GM08714 (cell line): ENCODE data around the gene OCA2.

Source experiments
- H3K4me3 ChIP-seq: fragments of 200-500 bp; sonication (Bioruptor generic); 2 replicates; pipeline ENCODE4 v1.5.1; 2014; ENCODE audit warnings: mild to moderate bottlenecking, low read length, inconsistent platforms
- ZNF274 ChIP-seq: IDR thresholded peaks from 2 replicates; pipeline ENCODE4 v1.6.1; 2012; ENCODE audit warnings: mild to moderate bottlenecking, low read depth, low read length

Gene OCA2

GRCh38 chr15:28043691-28044091, 55.4 kb downstream of the OCA2 start:
- H3K4me3 ChIP-seq = no peak overlapping the region
- no peak for TF ChIP-seq ZNF274

- no peak overlapping the region for H3K4me3 ChIP-seq
- TF ChIP-seq ZNF274 = no peak
Measured at GRCh38 chr15:28037969-28038590, 61.0 kb downstream of the OCA2 start.

GRCh38 chr15:28033443-28033842, 65.7 kb downstream of the OCA2 start:
- no peak for TF ChIP-seq ZNF274
- H3K4me3 ChIP-seq = no peak overlapping the region

GRCh38 chr15:28030801-28031200, 68.3 kb downstream of the OCA2 start:
- no peak for TF ChIP-seq ZNF274
- H3K4me3 ChIP-seq = no peak overlapping the region

- H3K4me3 ChIP-seq = no peak overlapping the region
- TF ChIP-seq ZNF274 = no peak
Measured at GRCh38 chr15:28027714-28028076, 71.4 kb downstream of the OCA2 start.

- H3K4me3 ChIP-seq = no peak overlapping the region
- TF ChIP-seq ZNF274 = no peak
Measured at GRCh38 chr15:28026764-28027713, 72.1 kb downstream of the OCA2 start.

GRCh38 chr15:28026221-28026620, 72.9 kb downstream of the OCA2 start:
- H3K4me3 ChIP-seq = no peak overlapping the region
- TF ChIP-seq ZNF274 = no peak

- no peak for TF ChIP-seq ZNF274
- no peak overlapping the region for H3K4me3 ChIP-seq
Measured at GRCh38 chr15:28025413-28025812, 73.7 kb downstream of the OCA2 start.

- no peak for TF ChIP-seq ZNF274
- no peak overlapping the region for H3K4me3 ChIP-seq
Measured at GRCh38 chr15:28024889-28025250, 74.2 kb downstream of the OCA2 start.

- H3K4me3 ChIP-seq = no peak overlapping the region
- TF ChIP-seq ZNF274 = no peak
Measured at GRCh38 chr15:28023933-28024888, 74.9 kb downstream of the OCA2 start.

GRCh38 chr15:28023422-28023821, 75.7 kb downstream of the OCA2 start:
- no peak overlapping the region for H3K4me3 ChIP-seq
- TF ChIP-seq ZNF274 = no peak

- no peak for TF ChIP-seq ZNF274
- no peak overlapping the region for H3K4me3 ChIP-seq
Measured at GRCh38 chr15:28022961-28023360, 76.2 kb downstream of the OCA2 start.

GRCh38 chr15:28022181-28022580, 76.9 kb downstream of the OCA2 start:
- no peak overlapping the region for H3K4me3 ChIP-seq
- TF ChIP-seq ZNF274 = no peak
